ENCODE data around the gene TRAPPC10. TPM values are rescaled to one million over a fixed set of nuclear protein-coding genes. Genes with fewer than 3 reads are reported as not detected.

TRAPPC10 gene
- total RNA-seq, 2 donors from 2014 or later, result 36.8 to 40.1 TPM

DNA sequence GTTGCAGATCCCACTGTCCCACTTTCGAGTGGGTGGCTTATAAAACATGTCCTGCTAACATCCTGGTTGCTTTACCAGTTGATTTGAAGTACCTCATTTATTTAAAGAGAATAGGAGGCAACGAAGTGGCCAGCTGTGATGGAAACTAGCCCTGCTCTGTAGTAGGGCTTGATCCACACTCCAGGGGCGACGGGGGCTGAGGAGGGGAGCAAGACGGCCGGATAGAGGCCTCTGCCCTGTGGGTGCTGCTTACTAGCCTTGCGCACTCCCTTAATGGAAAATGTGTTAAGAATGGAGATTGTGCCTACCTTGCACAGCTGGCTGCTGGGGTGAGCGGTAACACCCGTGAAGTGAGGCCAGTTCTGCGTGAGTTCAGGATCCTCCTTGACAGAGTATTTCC, 54.0 kb downstream of the TRAPPC10 start:
- no peak for DNase-seq
- TF ChIP-seq, protein P1, sequence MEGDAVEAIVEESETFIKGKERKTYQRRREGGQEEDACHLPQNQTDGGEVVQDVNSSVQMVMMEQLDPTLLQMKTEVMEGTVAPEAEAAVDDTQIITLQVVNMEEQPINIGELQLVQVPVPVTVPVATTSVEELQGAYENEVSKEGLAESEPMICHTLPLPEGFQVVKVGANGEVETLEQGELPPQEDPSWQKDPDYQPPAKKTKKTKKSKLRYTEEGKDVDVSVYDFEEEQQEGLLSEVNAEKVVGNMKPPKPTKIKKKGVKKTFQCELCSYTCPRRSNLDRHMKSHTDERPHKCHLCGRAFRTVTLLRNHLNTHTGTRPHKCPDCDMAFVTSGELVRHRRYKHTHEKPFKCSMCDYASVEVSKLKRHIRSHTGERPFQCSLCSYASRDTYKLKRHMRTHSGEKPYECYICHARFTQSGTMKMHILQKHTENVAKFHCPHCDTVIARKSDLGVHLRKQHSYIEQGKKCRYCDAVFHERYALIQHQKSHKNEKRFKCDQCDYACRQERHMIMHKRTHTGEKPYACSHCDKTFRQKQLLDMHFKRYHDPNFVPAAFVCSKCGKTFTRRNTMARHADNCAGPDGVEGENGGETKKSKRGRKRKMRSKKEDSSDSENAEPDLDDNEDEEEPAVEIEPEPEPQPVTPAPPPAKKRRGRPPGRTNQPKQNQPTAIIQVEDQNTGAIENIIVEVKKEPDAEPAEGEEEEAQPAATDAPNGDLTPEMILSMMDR (conservative IDR thresholded peaks at IDR 0.05), result no peak
- Histone ChIP-seq H3K4me1 (ENCODE audit: control insufficient read depth, insufficient read depth, low read length) (no peaks in the 10 kb centered on the region), H3K9ac (ENCODE audit: extremely low read depth, low read length, poor library complexity, severe bottlenecking) (no peak overlapping the region), H3K4me3 (ENCODE audit: low read length) (no peak overlapping the region), H3K36me3 (ENCODE audit: control insufficient read depth, insufficient read depth, low read length) (peaks cover 41% of the 10 kb centered on the region), H3K9me3 (ENCODE audit: control insufficient read depth, low read length) (no peaks in the 10 kb centered on the region), H3K27me3 (ENCODE audit: control insufficient read depth, insufficient read depth, low read length, poor library complexity, severe bottlenecking) (no peaks in the 10 kb centered on the region), H3K27ac (ENCODE audit: low read depth, low read length) (no peak overlapping the region)
- H3K27ac Mint-ChIP-seq, result peak overlapping the region; percentile 84
- WGBS, 2 experiments (ENCODE audit: insufficient coverage in 1 of 2, insufficient read length in 1 of 2), result 97 to 98% methylated on average over 5 to 10 of the region's 10 CpGs
- peaks cover 27% of the 10 kb centered on the region for H3K36me3 Mint-ChIP-seq (ENCODE audit: low read depth)
- H3K4me3 Mint-ChIP-seq, result no peak overlapping the region
- H3K4me1 Mint-ChIP-seq, result peaks cover 6% of the 10 kb centered on the region
- H3K9me3 Mint-ChIP-seq, result no peaks in the 10 kb centered on the region
- no peaks in the 10 kb centered on the region for H3K27me3 Mint-ChIP-seq (ENCODE audit: insufficient read depth)

DNA sequence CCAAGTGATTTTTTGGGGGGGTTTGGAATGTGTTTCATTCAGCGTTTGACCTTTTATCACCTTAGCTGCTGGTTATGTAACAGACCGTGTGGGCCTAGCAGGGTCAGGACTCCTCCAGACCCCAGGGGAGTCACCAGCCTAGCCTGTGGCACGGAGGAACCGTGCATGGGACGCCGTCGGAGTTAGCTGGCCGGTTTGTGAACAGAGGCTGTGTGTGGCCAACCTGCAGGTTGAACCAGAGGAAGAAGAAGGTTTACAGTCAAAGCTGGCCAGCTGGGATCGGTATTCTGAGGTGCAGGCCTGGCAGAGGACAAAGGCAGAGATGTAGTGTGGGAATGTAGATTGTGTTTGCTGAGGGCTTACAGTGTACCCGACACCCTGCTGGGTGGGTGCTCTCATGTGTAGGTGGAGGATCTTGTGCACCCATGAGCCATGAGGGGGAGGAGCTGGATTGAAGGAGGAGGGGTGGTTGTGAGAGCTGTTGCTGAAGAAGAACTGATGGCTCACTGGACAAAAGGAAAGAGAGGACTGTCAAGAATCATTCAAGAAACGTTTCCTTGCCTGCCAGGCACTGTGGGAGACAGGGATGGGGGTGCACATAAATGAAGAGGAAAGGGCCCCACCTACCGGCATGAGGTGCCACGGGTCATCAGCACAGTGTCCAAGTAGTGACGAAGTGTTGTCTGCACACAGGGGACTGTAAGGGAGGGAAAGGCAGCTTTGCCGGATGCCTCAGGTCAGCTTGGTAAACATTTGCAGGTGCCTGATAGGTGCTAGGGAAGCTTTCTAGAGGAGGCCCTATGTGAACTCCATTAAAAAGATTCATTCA, 55.1 kb downstream of the TRAPPC10 start:
- no peak overlapping the region for H3K4me3 ChIP-seq (ENCODE audit: low read length)
- Mint-ChIP-seq H3K4me1 (peaks cover 12% of the 10 kb centered on the region), H3K9me3 (no peaks in the 10 kb centered on the region), H3K36me3 (ENCODE audit: low read depth) (peaks cover 29% of the 10 kb centered on the region), H3K4me3 (no peak overlapping the region), H3K27ac (peak overlapping the region; percentile 59), H3K27me3 (ENCODE audit: insufficient read depth) (no peaks in the 10 kb centered on the region)
- no peaks in the 10 kb centered on the region for H3K4me1 ChIP-seq (ENCODE audit: control insufficient read depth, insufficient read depth, low read length)
- no peaks in the 10 kb centered on the region for H3K9me3 ChIP-seq (ENCODE audit: control insufficient read depth, low read length)
- H3K9ac ChIP-seq (ENCODE audit: extremely low read depth, low read length, poor library complexity, severe bottlenecking), result no peak overlapping the region
- DNase-seq, result no peak
- no peak overlapping the region for H3K27ac ChIP-seq (ENCODE audit: low read depth, low read length)
- WGBS, 2 experiments (ENCODE audit: insufficient coverage in 1 of 2, insufficient read length in 1 of 2), result 91 to 93% methylated on average over 14 to 15 of the region's 15 CpGs
- TF ChIP-seq, protein P1 (conservative IDR thresholded peaks at IDR 0.05), result no peak
- H3K36me3 ChIP-seq (ENCODE audit: control insufficient read depth, insufficient read depth, low read length), result peaks cover 46% of the 10 kb centered on the region
- H3K27me3 ChIP-seq (ENCODE audit: control insufficient read depth, insufficient read depth, low read length, poor library complexity, severe bottlenecking), result no peaks in the 10 kb centered on the region

DNA sequence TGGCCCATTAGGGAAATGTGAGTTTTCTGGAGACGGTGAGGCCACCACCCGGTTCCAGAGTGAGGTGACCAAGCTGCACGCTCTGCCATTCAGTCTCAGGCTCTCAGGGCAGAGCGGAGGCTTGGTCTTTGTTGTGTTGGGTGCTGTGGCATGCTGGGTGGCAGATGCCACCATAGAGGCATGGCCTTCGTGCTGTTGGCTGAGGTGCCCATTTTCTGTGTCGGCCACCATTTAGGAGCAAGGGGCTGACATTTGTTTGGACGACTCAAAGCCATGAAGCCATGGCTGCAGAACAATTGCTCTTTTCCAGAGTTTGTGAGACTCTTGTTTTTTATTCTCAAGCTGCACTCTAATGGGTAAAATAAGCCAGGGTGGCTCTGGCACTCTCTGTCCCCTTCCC, 58.3 kb downstream of the TRAPPC10 start:
- Histone ChIP-seq H3K9me3 (ENCODE audit: control insufficient read depth, low read length) (no peaks in the 10 kb centered on the region), H3K36me3 (ENCODE audit: control insufficient read depth, insufficient read depth, low read length) (peaks cover 48% of the 10 kb centered on the region), H3K27ac (ENCODE audit: low read depth, low read length) (no peak overlapping the region), H3K4me1 (ENCODE audit: control insufficient read depth, insufficient read depth, low read length) (no peaks in the 10 kb centered on the region), H3K27me3 (ENCODE audit: control insufficient read depth, insufficient read depth, low read length, poor library complexity, severe bottlenecking) (no peaks in the 10 kb centered on the region), H3K4me3 (ENCODE audit: low read length) (no peak overlapping the region), H3K9ac (ENCODE audit: extremely low read depth, low read length, poor library complexity, severe bottlenecking) (no peak overlapping the region)
- Mint-ChIP-seq H3K9me3 (no peaks in the 10 kb centered on the region), H3K27me3 (ENCODE audit: insufficient read depth) (no peaks in the 10 kb centered on the region), H3K4me3 (no peak overlapping the region), H3K36me3 (ENCODE audit: low read depth) (peaks cover 38% of the 10 kb centered on the region), H3K27ac (peak overlapping the region; percentile 39), H3K4me1 (peaks cover 12% of the 10 kb centered on the region)
- no peak for DNase-seq
- TF ChIP-seq, protein P1 (conservative IDR thresholded peaks at IDR 0.05), result no peak
- WGBS, 2 experiments (ENCODE audit: insufficient coverage in 1 of 2, insufficient read length in 1 of 2), result 96% methylated on average over 4 to 7 of the region's 7 CpGs

All from endodermal cell (in vitro differentiated cells).